Astrocyte (in vitro differentiated cells and primary cell): ENCODE results near the gene TANK. TPM values are rescaled to one million over a fixed set of nuclear protein-coding genes. Genes with fewer than 3 reads are reported as not detected.

Experiments used
- DNase-seq: peaks from one replicate; pipeline ENCODE4 v3.0.0-alpha.2; 2010; ENCODE audit warnings: low read depth
- FAIRE-seq: peaks from 2 replicates; lab custom pipeline; 2011; peaks lifted over from hg19 to GRCh38; lab: Jason Lieb, UNC
- H2AFZ ChIP-seq: 2 replicates; pipeline ENCODE4 v1.6.0; 2012; ENCODE audit warnings: low read depth, low read length, inconsistent platforms
- H3K27ac ChIP-seq: 2 replicates; pipeline ENCODE4 v1.5.1; 2011; ENCODE audit warnings: low read depth, low read length, inconsistent platforms
- H3K27me3 ChIP-seq: 2 replicates; pipeline ENCODE4 v1.6.0; 2011; ENCODE audit warnings: low read length, inconsistent platforms; ENCODE audit not compliant: insufficient read depth
- H3K36me3 ChIP-seq: 2 replicates; pipeline ENCODE4 v1.5.1; 2011; ENCODE audit warnings: low read length, inconsistent platforms; ENCODE audit not compliant: insufficient read depth
- H3K4me1 ChIP-seq: 2 replicates; pipeline ENCODE4 v1.5.1; 2011; ENCODE audit warnings: low read length, inconsistent platforms; ENCODE audit not compliant: insufficient read depth
- H3K4me2 ChIP-seq: 2 replicates; pipeline ENCODE4 v1.6.0; 2012; ENCODE audit warnings: low read length, inconsistent platforms
- H3K4me3 ChIP-seq: 2 replicates; pipeline ENCODE4 v1.5.1; 2011; ENCODE audit warnings: low read depth, mild to moderate bottlenecking, low read length, inconsistent platforms; ENCODE audit not compliant: insufficient read depth
- H3K79me2 ChIP-seq: 2 replicates; pipeline ENCODE4 v1.6.0; 2012; ENCODE audit warnings: mild to moderate bottlenecking, low read length, inconsistent platforms; ENCODE audit not compliant: insufficient read depth
- H3K9ac ChIP-seq: 2 replicates; pipeline ENCODE4 v1.6.0; 2012; ENCODE audit warnings: mild to moderate bottlenecking, low read length, inconsistent platforms
- H3K9me3 ChIP-seq: 2 replicates; pipeline ENCODE4 v1.5.1; 2012; ENCODE audit warnings: low read depth, mild to moderate bottlenecking, low read length, inconsistent platforms; ENCODE audit not compliant: insufficient read depth
- H4K20me1 ChIP-seq: 2 replicates; pipeline ENCODE4 v1.6.0; 2012; ENCODE audit warnings: low read length, inconsistent platforms; ENCODE audit not compliant: insufficient read depth
- H3K27ac Mint-ChIP-seq: one replicate; pipeline ENCODE4 v1.8.0; 2021; ENCODE audit warnings: mild to moderate bottlenecking, mixed read lengths; ENCODE audit not compliant: unreplicated experiment
- H3K27me3 Mint-ChIP-seq: one replicate; pipeline ENCODE4 v1.8.0; 2021; ENCODE audit warnings: low read depth, mixed read lengths; ENCODE audit not compliant: unreplicated experiment
- H3K36me3 Mint-ChIP-seq: one replicate; pipeline ENCODE4 v1.8.0; 2021; ENCODE audit warnings: low read depth, mixed read lengths; ENCODE audit not compliant: unreplicated experiment
- H3K4me1 Mint-ChIP-seq: one replicate; pipeline ENCODE4 v1.8.0; 2021; ENCODE audit warnings: low read depth, mixed read lengths; ENCODE audit not compliant: unreplicated experiment
- H3K4me3 Mint-ChIP-seq: one replicate; pipeline ENCODE4 v1.8.0; 2021; ENCODE audit warnings: mild to moderate bottlenecking, moderate library complexity, mixed read lengths; ENCODE audit not compliant: unreplicated experiment
- H3K9me3 Mint-ChIP-seq: one replicate; pipeline ENCODE4 v1.8.0; 2021; ENCODE audit warnings: mild to moderate bottlenecking, mixed read lengths; ENCODE audit not compliant: unreplicated experiment
- CTCF ChIP-seq: IDR thresholded peaks from 2 replicates; pipeline ENCODE4 v1.5.1; 2011; ENCODE audit warnings: low read depth, mild to moderate bottlenecking, inconsistent platforms, low read length, moderate library complexity; ENCODE audit not compliant: insufficient read depth
- EZH2 ChIP-seq: IDR thresholded peaks from 2 replicates; pipeline ENCODE4 v1.6.1; 2012; ENCODE audit warnings: mild to moderate bottlenecking, low read length, inconsistent platforms; ENCODE audit not compliant: insufficient read depth
- total RNA-seq: library from RNA; stranded (reverse); gene quantifications from 2 replicates; pipeline ENCODE4 v1.2.1, GENCODE V29; 2021

Gene TANK
- total RNA-seq, 1 donor from 2014 or later: 55.7 TPM

- DNase-seq: no peak
- H3K9me3 Mint-ChIP-seq: peaks cover 2% of the 10 kb centered on the region
- Histone ChIP-seq H3K9ac (no peak overlapping the region), H4K20me1 (no peaks in the 10 kb centered on the region), H3K36me3 (no peaks in the 10 kb centered on the region), H3K4me3 (no peak overlapping the region), H3K4me2 (no peak overlapping the region), H3K9me3 (no peaks in the 10 kb centered on the region), H2AFZ (no peak overlapping the region), H3K4me1 (no peaks in the 10 kb centered on the region), H3K27me3 (peaks cover 22% of the 10 kb centered on the region), H3K27ac (no peak overlapping the region), H3K79me2 (no peaks in the 10 kb centered on the region)
- peak overlapping the region; percentile 75 for H3K4me3 Mint-ChIP-seq
- no peak for FAIRE-seq
- H3K27ac Mint-ChIP-seq: peak overlapping the region; percentile 48
- TF ChIP-seq CTCF (no peak), EZH2 (no peak)
- H3K27me3 Mint-ChIP-seq: peaks cover 4% of the 10 kb centered on the region
- peaks cover 9% of the 10 kb centered on the region for H3K4me1 Mint-ChIP-seq
- no peaks in the 10 kb centered on the region for H3K36me3 Mint-ChIP-seq
Observed at GRCh38 chr2:161245261-161245553, 85.0 kb downstream of the TANK start.

- Histone ChIP-seq H3K27me3 (peaks cover 25% of the 10 kb centered on the region), H2AFZ (no peak overlapping the region), H3K4me1 (no peaks in the 10 kb centered on the region), H3K4me2 (no peak overlapping the region), H3K36me3 (no peaks in the 10 kb centered on the region), H3K27ac (no peak overlapping the region), H3K79me2 (no peaks in the 10 kb centered on the region), H3K9me3 (no peaks in the 10 kb centered on the region), H3K9ac (no peak overlapping the region), H4K20me1 (no peaks in the 10 kb centered on the region), H3K4me3 (no peak overlapping the region)
- DNase-seq (no peak), FAIRE-seq (no peak)
- H3K4me3 Mint-ChIP-seq: peak overlapping the region; percentile 75
- no peak for TF ChIP-seq EZH2
- no peak for TF ChIP-seq CTCF
- no peaks in the 10 kb centered on the region for H3K36me3 Mint-ChIP-seq
- H3K9me3 Mint-ChIP-seq: peaks cover 2% of the 10 kb centered on the region
- peaks cover 4% of the 10 kb centered on the region for H3K27me3 Mint-ChIP-seq
- H3K4me1 Mint-ChIP-seq: peaks cover 9% of the 10 kb centered on the region
- H3K27ac Mint-ChIP-seq: peak overlapping the region; percentile 48
Observed at GRCh38 chr2:161245671-161246070, 85.4 kb downstream of the TANK start.

DNA sequence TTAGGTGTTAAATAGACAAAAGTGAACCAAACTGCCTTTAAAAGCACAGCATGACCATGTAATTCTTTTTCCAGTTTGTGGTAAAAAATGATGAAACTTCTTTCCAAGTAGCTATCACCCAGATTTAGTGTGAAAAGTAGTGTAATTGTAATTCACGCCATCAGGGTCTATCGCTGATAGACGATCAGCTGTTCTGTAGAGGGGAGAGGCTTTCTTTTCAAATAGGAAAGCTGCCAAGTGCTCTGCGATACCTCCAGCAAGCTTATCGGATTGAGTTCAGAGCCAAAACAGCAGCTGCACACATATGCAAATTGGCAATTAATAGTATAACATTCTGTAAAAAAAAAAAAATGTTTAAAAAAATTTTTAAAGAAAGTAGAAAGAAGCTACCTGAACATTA is 86.1 kb downstream of the TANK start:
- TF ChIP-seq CTCF (no peak), EZH2 (no peak)
- no peaks in the 10 kb centered on the region for H3K9me3 ChIP-seq
- Mint-ChIP-seq H3K27ac (no peak overlapping the region), H3K36me3 (no peaks in the 10 kb centered on the region), H3K27me3 (peaks cover 4% of the 10 kb centered on the region), H3K9me3 (peaks cover 2% of the 10 kb centered on the region), H3K4me3 (no peak overlapping the region), H3K4me1 (peaks cover 11% of the 10 kb centered on the region)
- H3K4me1 ChIP-seq: no peaks in the 10 kb centered on the region
- peaks cover 25% of the 10 kb centered on the region for H3K27me3 ChIP-seq
- H3K27ac ChIP-seq: no peak overlapping the region
- DNase-seq: no peak
- no peaks in the 10 kb centered on the region for H4K20me1 ChIP-seq
- H3K4me3 ChIP-seq: no peak overlapping the region
- no peak overlapping the region for H3K9ac ChIP-seq
- no peaks in the 10 kb centered on the region for H3K36me3 ChIP-seq
- FAIRE-seq: no peak
- H3K4me2 ChIP-seq: no peak overlapping the region
- H3K79me2 ChIP-seq: no peaks in the 10 kb centered on the region
- H2AFZ ChIP-seq: no peak overlapping the region
